Measurements from ENCODE around the gene SPATA13. TPM values are rescaled to one million over a fixed set of nuclear protein-coding genes. Genes with fewer than 3 reads are reported as not detected.
"Not testable (repeated sequence)": the region's sequence is repeated elsewhere in the genome, so short reads cannot be mapped to it uniquely, and the experiment has no call there.

SPATA13 gene
- total and polyA plus RNA-seq, 3 experiments from 2014 or later = 60.7 to 97.8 (median 65.1) TPM

- H3K27ac ChIP-seq (ENCODE audit: low read depth, low read length) = no peak overlapping the region
Measured at GRCh38 chr13:24212254-24212653, 51.7 kb downstream of the SPATA13 start.

GRCh38 chr13:24212674-24213073 is 52.2 kb downstream of the SPATA13 start:
- no peak overlapping the region for H3K4me3 Mint-ChIP-seq
- Histone ChIP-seq H3K4me3 (ENCODE audit: low read length) (no peak overlapping the region), H3K36me3 (ENCODE audit: insufficient read depth, low read length) (no peaks in the 10 kb centered on the region), H3K27ac (ENCODE audit: low read depth, low read length) (no peak overlapping the region), H3K27me3 (ENCODE audit: insufficient read depth, low read length, poor library complexity, severe bottlenecking) (no peaks in the 10 kb centered on the region), H3K4me1 (ENCODE audit: insufficient read depth, low read length) (peaks cover 4% of the 10 kb centered on the region), H3K9me3 (ENCODE audit: low read length) (no peaks in the 10 kb centered on the region)
- peak overlapping the region in 2 of 8 donors; percentile 24 to 38 for H3K27ac Mint-ChIP-seq
- POLR2A ChIA-PET = no interaction called here
- DNase-seq = no peak
- peaks cover 0 to 4% of the 10 kb centered on the region in 2 donors for H3K27me3 Mint-ChIP-seq
- CTCF ChIA-PET = interaction anchor here (1.6 kb wide), 1 partner anchor 159 kb away, joined by 4 read pairs; no protein-coding TSS in a partner anchor
- H3K9me3 Mint-ChIP-seq = peaks cover 0 to 3% (median 0%) of the 10 kb centered on the region in 5 donors
- H3K4me1 Mint-ChIP-seq = peaks cover 11 to 17% (median 15%) of the 10 kb centered on the region in 3 donors
- peaks cover 0 to 3% (median 3%) of the 10 kb centered on the region in 3 donors for H3K36me3 Mint-ChIP-seq

More at GRCh38 chr13:24212254-24212653, 51.7 kb downstream of the SPATA13 start:
- peak overlapping the region in 2 of 8 donors; percentile 25 to 28 for H3K27ac Mint-ChIP-seq
- Histone ChIP-seq H3K36me3 (ENCODE audit: insufficient read depth, low read length) (no peaks in the 10 kb centered on the region), H3K4me1 (ENCODE audit: insufficient read depth, low read length) (no peaks in the 10 kb centered on the region), H3K4me3 (ENCODE audit: low read length) (no peak overlapping the region), H3K27me3 (ENCODE audit: insufficient read depth, low read length, poor library complexity, severe bottlenecking) (no peaks in the 10 kb centered on the region), H3K9me3 (ENCODE audit: low read length) (no peaks in the 10 kb centered on the region)
- ChIA-PET CTCF (interaction anchor here (1.6 kb wide), 1 partner anchor 158 kb away, joined by 4 read pairs; no protein-coding TSS in a partner anchor), POLR2A (no interaction called here)
- peaks cover 0 to 4% of the 10 kb centered on the region in 2 donors for H3K27me3 Mint-ChIP-seq
- peaks cover 6 to 12% (median 11%) of the 10 kb centered on the region in 3 donors for H3K4me1 Mint-ChIP-seq
- peaks cover 0 to 3% (median 0%) of the 10 kb centered on the region in 5 donors for H3K9me3 Mint-ChIP-seq
- H3K4me3 Mint-ChIP-seq = no peak overlapping the region
- DNase-seq = no peak
- peaks cover 0 to 3% (median 3%) of the 10 kb centered on the region in 3 donors for H3K36me3 Mint-ChIP-seq

- Histone ChIP-seq H3K27ac (ENCODE audit: low read depth, low read length) (no peak overlapping the region), H3K36me3 (ENCODE audit: insufficient read depth, low read length) (no peaks in the 10 kb centered on the region), H3K4me3 (ENCODE audit: low read length) (no peak overlapping the region), H3K4me1 (ENCODE audit: insufficient read depth, low read length) (peaks cover 6% of the 10 kb centered on the region), H3K27me3 (ENCODE audit: insufficient read depth, low read length, poor library complexity, severe bottlenecking) (no peaks in the 10 kb centered on the region), H3K9me3 (ENCODE audit: low read length) (no peaks in the 10 kb centered on the region)
- Mint-ChIP-seq H3K4me1 (peaks cover 13 to 23% (median 16%) of the 10 kb centered on the region in 3 donors), H3K27ac (no peak overlapping the region), H3K4me3 (no peak overlapping the region), H3K36me3 (peaks cover 0 to 3% (median 3%) of the 10 kb centered on the region in 3 donors), H3K27me3 (peaks cover 0 to 4% of the 10 kb centered on the region in 2 donors), H3K9me3 (peaks cover 0 to 3% (median 0%) of the 10 kb centered on the region in 5 donors)
- CTCF ChIA-PET = no interaction called here
- POLR2A ChIA-PET = no interaction called here
- no peak for DNase-seq
Measured at GRCh38 chr13:24213932-24214331, 53.4 kb downstream of the SPATA13 start.

GRCh38 chr13:24214528-24214927 is 54.0 kb downstream of the SPATA13 start:
- CTCF ChIA-PET = interaction anchor here (0.9 to 2.0 kb wide), 3 partner anchors 9 to 160 kb away, joined by 3 to 6 read pairs (median 4); no protein-coding TSS in a partner anchor
- POLR2A ChIA-PET = no interaction called here
- H3K4me3 ChIP-seq (ENCODE audit: low read length) = no peak overlapping the region
- Mint-ChIP-seq H3K4me1 (peaks cover 13 to 23% (median 16%) of the 10 kb centered on the region in 3 donors), H3K27me3 (peaks cover 0 to 4% of the 10 kb centered on the region in 2 donors), H3K36me3 (peaks cover 0 to 3% (median 3%) of the 10 kb centered on the region in 3 donors), H3K9me3 (peaks cover 0 to 3% (median 0%) of the 10 kb centered on the region in 5 donors), H3K4me3 (no peak overlapping the region), H3K27ac (no peak overlapping the region)
- no peaks in the 10 kb centered on the region for H3K27me3 ChIP-seq (ENCODE audit: insufficient read depth, low read length, poor library complexity, severe bottlenecking)
- H3K4me1 ChIP-seq (ENCODE audit: insufficient read depth, low read length) = peaks cover 6% of the 10 kb centered on the region
- no peaks in the 10 kb centered on the region for H3K36me3 ChIP-seq (ENCODE audit: insufficient read depth, low read length)
- no peaks in the 10 kb centered on the region for H3K9me3 ChIP-seq (ENCODE audit: low read length)
- no peak overlapping the region for H3K27ac ChIP-seq (ENCODE audit: low read depth, low read length)
- no peak for DNase-seq

DNA sequence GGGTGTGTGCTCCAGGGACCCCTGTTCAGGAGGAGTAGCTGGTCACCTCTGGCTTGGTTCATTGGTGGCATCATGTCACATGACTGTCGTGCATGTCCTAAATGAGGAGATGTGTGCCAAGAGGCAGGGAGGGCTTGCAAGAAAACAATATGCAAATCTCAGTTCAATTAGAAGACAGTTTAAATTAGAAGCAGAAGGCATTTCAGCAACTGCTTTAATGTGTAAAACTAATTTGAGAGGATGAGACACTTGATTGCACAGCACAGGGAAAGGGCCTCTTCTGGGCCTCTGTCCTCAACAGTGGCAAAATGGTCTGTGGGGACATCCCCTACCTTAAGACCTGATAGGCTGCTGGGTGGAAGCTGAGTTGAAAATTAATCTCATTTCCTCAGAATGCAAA is 54.6 kb downstream of the SPATA13 start:
- Mint-ChIP-seq H3K27ac (no peak overlapping the region), H3K4me3 (no peak overlapping the region), H3K36me3 (peaks cover 0 to 3% (median 3%) of the 10 kb centered on the region in 3 donors), H3K4me1 (peaks cover 16 to 26% (median 20%) of the 10 kb centered on the region in 3 donors), H3K27me3 (peaks cover 0 to 2% of the 10 kb centered on the region in 2 donors), H3K9me3 (peaks cover 0 to 3% (median 0%) of the 10 kb centered on the region in 5 donors)
- H3K4me1 ChIP-seq (ENCODE audit: insufficient read depth, low read length) = peaks cover 6% of the 10 kb centered on the region
- H3K4me3 ChIP-seq (ENCODE audit: low read length) = no peak overlapping the region
- H3K36me3 ChIP-seq (ENCODE audit: insufficient read depth, low read length) = no peaks in the 10 kb centered on the region
- POLR2A ChIA-PET = no interaction called here
- no peak overlapping the region for H3K27ac ChIP-seq (ENCODE audit: low read depth, low read length)
- no peaks in the 10 kb centered on the region for H3K9me3 ChIP-seq (ENCODE audit: low read length)
- CTCF ChIA-PET = interaction anchor here (0.9 to 2.0 kb wide), 3 partner anchors 9 to 161 kb away, joined by 3 to 6 read pairs (median 4); no protein-coding TSS in a partner anchor
- H3K27me3 ChIP-seq (ENCODE audit: insufficient read depth, low read length, poor library complexity, severe bottlenecking) = no peaks in the 10 kb centered on the region
- DNase-seq = no peak

DNA sequence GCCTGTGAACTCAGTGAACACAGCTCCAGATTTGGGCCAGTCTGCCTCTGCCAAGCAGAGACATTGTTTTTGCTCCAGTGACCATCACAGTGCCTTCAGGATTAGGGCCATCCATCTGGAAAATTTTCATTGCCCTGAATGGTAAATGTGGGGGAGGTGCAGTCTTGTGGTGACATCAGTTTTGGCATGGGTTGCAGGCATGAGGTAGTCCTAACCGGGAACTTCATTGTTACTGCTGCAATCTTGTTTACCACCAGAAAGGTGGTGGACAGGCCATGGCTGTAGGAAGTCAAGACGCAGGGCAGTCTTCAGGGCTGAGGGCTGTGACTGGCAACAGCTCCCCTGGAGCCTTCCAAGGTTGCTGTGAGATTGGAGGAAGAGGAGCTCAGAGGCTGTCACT is 55.2 kb downstream of the SPATA13 start:
- Histone ChIP-seq H3K4me3 (ENCODE audit: low read length) (no peak overlapping the region), H3K27me3 (ENCODE audit: insufficient read depth, low read length, poor library complexity, severe bottlenecking) (no peaks in the 10 kb centered on the region), H3K36me3 (ENCODE audit: insufficient read depth, low read length) (no peaks in the 10 kb centered on the region), H3K9me3 (ENCODE audit: low read length) (no peaks in the 10 kb centered on the region), H3K27ac (ENCODE audit: low read depth, low read length) (no peak overlapping the region), H3K4me1 (ENCODE audit: insufficient read depth, low read length) (peaks cover 6% of the 10 kb centered on the region)
- POLR2A ChIA-PET = no interaction called here
- H3K4me1 Mint-ChIP-seq = peaks cover 16 to 27% (median 20%) of the 10 kb centered on the region in 3 donors
- peak overlapping the region in 1 of 8 donors; percentile 65 for H3K27ac Mint-ChIP-seq
- DNase-seq = no peak
- H3K9me3 Mint-ChIP-seq = peaks cover 0 to 3% (median 0%) of the 10 kb centered on the region in 5 donors
- no peak overlapping the region for H3K4me3 Mint-ChIP-seq
- peaks cover 0 to 2% of the 10 kb centered on the region in 2 donors for H3K27me3 Mint-ChIP-seq
- CTCF ChIA-PET = interaction anchor here (0.9 to 2.0 kb wide), 3 partner anchors 8 to 162 kb away, joined by 3 to 6 read pairs (median 4); no protein-coding TSS in a partner anchor
- H3K36me3 Mint-ChIP-seq = peaks cover 0 to 3% (median 3%) of the 10 kb centered on the region in 3 donors

DNA sequence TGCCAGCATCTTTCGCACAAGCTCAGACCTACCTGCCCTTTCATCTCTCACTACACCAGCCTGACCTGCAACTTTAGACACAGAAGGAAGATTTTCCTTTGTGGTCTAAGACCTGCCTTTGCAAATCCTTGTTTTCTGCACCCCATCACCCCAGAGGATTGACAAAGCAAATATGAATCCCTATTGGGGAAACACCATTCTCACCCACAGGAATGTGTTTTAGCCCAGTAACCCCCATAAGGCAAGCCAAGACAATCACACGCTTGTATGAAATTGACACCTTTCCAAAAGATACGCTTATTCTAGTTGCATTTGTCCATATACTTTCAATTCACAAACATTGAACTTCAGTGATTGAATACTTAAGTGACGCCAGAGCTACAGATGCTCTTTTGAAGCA is 55.7 kb downstream of the SPATA13 start:
- Histone ChIP-seq H3K36me3 (ENCODE audit: insufficient read depth, low read length) (no peaks in the 10 kb centered on the region), H3K27me3 (ENCODE audit: insufficient read depth, low read length, poor library complexity, severe bottlenecking) (no peaks in the 10 kb centered on the region), H3K9me3 (ENCODE audit: low read length) (no peaks in the 10 kb centered on the region), H3K27ac (ENCODE audit: low read depth, low read length) (no peak overlapping the region), H3K4me1 (ENCODE audit: insufficient read depth, low read length) (peaks cover 6% of the 10 kb centered on the region), H3K4me3 (ENCODE audit: low read length) (no peak overlapping the region)
- H3K27me3 Mint-ChIP-seq = peaks cover 0 to 2% of the 10 kb centered on the region in 2 donors
- peaks cover 0 to 3% (median 0%) of the 10 kb centered on the region in 5 donors for H3K9me3 Mint-ChIP-seq
- ChIA-PET POLR2A (no interaction called here), CTCF (interaction anchor here (2.0 kb wide), 1 partner anchor 162 kb away, joined by 6 read pairs; no protein-coding TSS in a partner anchor)
- H3K4me1 Mint-ChIP-seq = peaks cover 16 to 27% (median 20%) of the 10 kb centered on the region in 3 donors
- H3K36me3 Mint-ChIP-seq = peaks cover 0 to 3% (median 3%) of the 10 kb centered on the region in 3 donors
- H3K4me3 Mint-ChIP-seq = no peak overlapping the region
- H3K27ac Mint-ChIP-seq = peak overlapping the region in 1 of 8 donors; percentile 23
- no peak for DNase-seq

- H3K4me3 ChIP-seq (ENCODE audit: low read length); H3K27me3 ChIP-seq (ENCODE audit: insufficient read depth, low read length, poor library complexity, severe bottlenecking); H3K36me3 ChIP-seq (ENCODE audit: insufficient read depth, low read length); H3K9me3 ChIP-seq (ENCODE audit: low read length); H3K27ac ChIP-seq (ENCODE audit: low read depth, low read length); H3K36me3 Mint-ChIP-seq; POLR2A ChIA-PET; H3K4me3 Mint-ChIP-seq; H3K9me3 Mint-ChIP-seq; DNase-seq; H3K4me1 ChIP-seq (ENCODE audit: insufficient read depth, low read length); H3K27me3 Mint-ChIP-seq: not testable (repeated sequence)
- CTCF ChIA-PET = interaction anchor here (1.9 to 4.0 kb wide), 2 partner anchors 159 to 164 kb away, joined by 4 to 32 read pairs; no protein-coding TSS in a partner anchor
- H3K27ac Mint-ChIP-seq = peak overlapping the region in 5 of 8 donors; percentile 22 to 87 (median 39)
- H3K4me1 Mint-ChIP-seq = peaks cover 16 to 27% (median 20%) of the 10 kb centered on the region in 3 donors
Measured at GRCh38 chr13:24216779-24217178, 56.3 kb downstream of the SPATA13 start.
